Measurements from ENCODE around the gene YWHAH.

YWHAH gene

GRCh38 chr22:31932863-31933262, 11.5 kb upstream of the YWHAH start:
- TF ChIP-seq ZFX (IDR thresholded peaks at IDR 0.05; ENCODE audit: borderline replicate concordance), result no peak
- TF ChIP-seq, protein P1, sequence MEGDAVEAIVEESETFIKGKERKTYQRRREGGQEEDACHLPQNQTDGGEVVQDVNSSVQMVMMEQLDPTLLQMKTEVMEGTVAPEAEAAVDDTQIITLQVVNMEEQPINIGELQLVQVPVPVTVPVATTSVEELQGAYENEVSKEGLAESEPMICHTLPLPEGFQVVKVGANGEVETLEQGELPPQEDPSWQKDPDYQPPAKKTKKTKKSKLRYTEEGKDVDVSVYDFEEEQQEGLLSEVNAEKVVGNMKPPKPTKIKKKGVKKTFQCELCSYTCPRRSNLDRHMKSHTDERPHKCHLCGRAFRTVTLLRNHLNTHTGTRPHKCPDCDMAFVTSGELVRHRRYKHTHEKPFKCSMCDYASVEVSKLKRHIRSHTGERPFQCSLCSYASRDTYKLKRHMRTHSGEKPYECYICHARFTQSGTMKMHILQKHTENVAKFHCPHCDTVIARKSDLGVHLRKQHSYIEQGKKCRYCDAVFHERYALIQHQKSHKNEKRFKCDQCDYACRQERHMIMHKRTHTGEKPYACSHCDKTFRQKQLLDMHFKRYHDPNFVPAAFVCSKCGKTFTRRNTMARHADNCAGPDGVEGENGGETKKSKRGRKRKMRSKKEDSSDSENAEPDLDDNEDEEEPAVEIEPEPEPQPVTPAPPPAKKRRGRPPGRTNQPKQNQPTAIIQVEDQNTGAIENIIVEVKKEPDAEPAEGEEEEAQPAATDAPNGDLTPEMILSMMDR (IDR thresholded peaks at IDR 0.05), result no peak
- H3K27ac ChIP-seq, result no peak overlapping the region

DNA sequence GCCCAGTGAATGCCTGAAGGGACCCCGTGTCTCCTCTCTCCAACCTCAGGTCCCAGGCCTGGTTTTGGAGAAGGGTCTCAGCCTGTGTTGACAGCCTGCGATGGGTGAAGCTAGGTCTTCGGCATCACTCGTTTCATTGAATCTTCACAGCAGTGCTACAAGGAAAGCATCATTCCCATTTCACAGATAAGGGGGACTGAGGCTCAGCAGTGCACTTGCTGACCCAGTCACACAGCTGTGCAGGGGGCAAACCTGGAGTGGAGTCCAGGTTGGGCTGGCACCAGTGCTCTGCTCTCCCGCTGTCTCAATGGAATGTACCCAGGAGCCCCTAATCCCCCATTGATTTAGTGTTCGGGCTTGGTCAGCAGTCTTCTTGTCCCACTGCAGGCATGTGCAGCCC, 10.9 kb upstream of the YWHAH start:
- no peak for TF ChIP-seq ZFX (IDR thresholded peaks at IDR 0.05; ENCODE audit: borderline replicate concordance)
- TF ChIP-seq, protein P1 (IDR thresholded peaks at IDR 0.05), result no peak
- no peak overlapping the region for H3K27ac ChIP-seq

- no peak overlapping the region for H3K27ac ChIP-seq
- TF ChIP-seq, protein P1 (IDR thresholded peaks at IDR 0.05), result no peak
- TF ChIP-seq ZFX (IDR thresholded peaks at IDR 0.05; ENCODE audit: borderline replicate concordance), result no peak
These were observed 10.4 kb upstream of the YWHAH start for GRCh38 chr22:31933816-31934482.

DNA sequence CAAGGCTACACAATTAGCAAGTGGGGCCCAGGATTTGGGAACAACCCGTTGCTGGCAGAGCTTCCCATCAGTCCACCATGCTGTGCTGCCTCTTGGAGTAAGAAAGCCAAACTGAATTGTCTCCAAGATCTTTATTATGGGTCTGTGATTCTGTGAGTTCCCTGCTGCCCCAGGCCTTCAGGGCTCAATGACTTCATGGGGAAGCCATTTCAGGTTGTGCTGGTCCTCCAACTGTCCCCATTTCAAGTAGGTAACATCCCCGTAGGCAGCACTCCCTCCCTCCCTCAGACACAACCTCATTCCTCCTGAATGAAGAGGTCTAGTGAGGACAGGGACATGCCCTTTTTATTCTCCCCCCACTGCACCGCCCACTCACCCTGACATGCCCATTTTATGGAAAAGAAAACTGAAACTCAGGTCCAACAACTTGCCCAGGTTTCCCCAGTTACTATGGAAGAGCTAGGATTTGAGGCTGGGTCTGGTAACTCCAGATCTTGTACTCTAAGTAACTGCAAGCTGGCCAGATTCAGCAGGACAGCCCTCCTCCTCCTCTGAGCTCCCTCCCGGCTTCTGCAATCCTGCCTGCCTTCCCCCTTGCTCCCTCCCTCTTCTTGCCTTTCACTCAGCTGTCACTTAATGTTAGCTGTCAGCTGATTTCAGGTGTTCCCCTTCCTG, 8.2 kb upstream of the YWHAH start:
- TF ChIP-seq, protein P1 (IDR thresholded peaks at IDR 0.05), result no peak
- no peak for TF ChIP-seq ZFX (IDR thresholded peaks at IDR 0.05; ENCODE audit: borderline replicate concordance)
- H3K27ac ChIP-seq, result no peak overlapping the region

DNA sequence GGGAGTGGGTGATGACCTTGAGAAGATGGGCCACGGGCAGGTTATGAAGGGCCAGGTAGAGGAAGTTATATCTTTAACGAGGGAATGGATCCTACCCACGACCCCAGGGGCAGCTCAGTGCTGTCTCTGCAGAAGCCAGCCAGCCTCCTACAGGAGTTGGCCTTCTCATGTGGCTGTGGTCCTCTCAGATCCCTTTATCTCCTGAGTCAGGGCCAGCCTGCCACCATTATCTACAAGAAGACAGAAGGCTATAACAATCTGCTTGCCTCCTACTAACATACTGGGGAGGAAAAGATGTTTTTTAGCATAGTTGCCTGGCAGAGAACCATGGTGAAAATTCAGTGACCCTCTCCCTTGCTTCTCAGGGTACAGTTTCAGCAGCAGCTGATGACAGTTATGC, 7.0 kb upstream of the YWHAH start:
- H3K27ac ChIP-seq, result no peak overlapping the region
- no peak for TF ChIP-seq ZFX (IDR thresholded peaks at IDR 0.05; ENCODE audit: borderline replicate concordance)
- TF ChIP-seq, protein P1 (IDR thresholded peaks at IDR 0.05), result no peak

DNA sequence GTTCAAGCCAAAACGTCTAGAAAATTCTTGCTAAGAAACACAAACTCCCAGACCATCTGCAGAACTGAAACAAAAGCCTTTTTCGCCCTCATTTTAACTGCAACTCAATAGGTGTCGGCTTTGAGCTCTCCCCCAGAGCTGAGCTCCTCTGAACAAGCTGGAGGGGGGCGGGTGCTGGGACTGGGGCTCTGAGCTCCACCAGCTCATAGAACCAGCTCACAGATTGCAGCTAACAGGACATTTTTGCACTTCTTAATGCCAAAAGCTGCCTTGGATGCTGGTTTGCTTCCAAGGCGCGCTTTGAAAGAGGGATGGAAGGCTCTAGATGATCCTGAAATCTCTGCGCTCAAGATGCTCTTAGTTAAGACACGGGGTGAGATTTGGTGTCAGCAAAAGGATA, 6.0 kb upstream of the YWHAH start:
- no peak overlapping the region for H3K27ac ChIP-seq
- TF ChIP-seq ZFX (IDR thresholded peaks at IDR 0.05; ENCODE audit: borderline replicate concordance), result no peak
- TF ChIP-seq, protein P1 (IDR thresholded peaks at IDR 0.05), result no peak

DNA sequence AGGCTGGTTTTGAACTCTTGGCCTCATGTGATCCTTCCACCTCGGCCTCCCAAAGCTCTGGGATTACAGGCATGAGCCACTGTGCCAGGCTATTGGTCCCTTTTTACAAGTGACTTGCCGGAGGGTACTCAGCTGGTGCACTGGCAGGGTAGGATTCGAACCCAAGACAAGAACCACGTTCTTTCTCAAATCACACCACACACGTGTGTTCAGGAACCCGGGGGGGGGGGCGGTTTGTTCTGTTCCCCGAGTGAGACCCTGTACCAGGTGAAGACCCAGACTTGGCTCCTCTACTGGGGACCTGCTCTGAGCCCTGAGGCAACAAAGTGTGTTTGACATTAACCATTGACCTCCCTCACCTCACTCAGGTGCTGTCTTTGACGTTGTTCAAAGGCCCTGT, 3.8 kb upstream of the YWHAH start:
- TF ChIP-seq, protein P1 (IDR thresholded peaks at IDR 0.05), result no peak
- TF ChIP-seq ZFX (IDR thresholded peaks at IDR 0.05; ENCODE audit: borderline replicate concordance), result no peak
- H3K27ac ChIP-seq, result no peak overlapping the region
